ENCODE data around the gene UVRAG. TPM values are rescaled to one million over a fixed set of nuclear protein-coding genes. Genes with fewer than 3 reads are reported as not detected.

The UVRAG gene
- total and polyA plus RNA-seq, 2 donors (not counting 1 experiment from before 2014, with no cell fraction given): 37.7 to 94.1 TPM

GRCh38 chr11:76010051-76010450 lies 195.0 kb downstream of the UVRAG start:
- Histone ChIP-seq H3K9ac (ENCODE audit: low read length) (no peak overlapping the region), H3K9me3 (ENCODE audit: control extremely low read depth in 1 of 3, control insufficient read depth in 2 of 3, insufficient read depth in 1 of 3, low read length in 2 of 3) (peaks cover 0 to 2% (median under 1%) of the 10 kb centered on the region in 3 donors), H2AFZ (ENCODE audit: insufficient read depth, low read depth, low read length, poor library complexity, severe bottlenecking) (no peak overlapping the region), H3K27ac (ENCODE audit: low read length in 2 of 2) (no peak overlapping the region), H3K4me1 (ENCODE audit: control insufficient read depth in 2 of 2, insufficient read depth in 2 of 2, low read length in 2 of 2) (no peaks in the 10 kb centered on the region), H3K4me3 (ENCODE audit: control extremely low read depth in 1 of 5, extremely low read depth in 1 of 5, insufficient read depth in 1 of 5, low read depth in 2 of 5, low read length in 4 of 5) (no peak overlapping the region), H3K4me2 (replicated peaks; ENCODE audit: low read depth, low read length, poor library complexity, severe bottlenecking) (no peak overlapping the region), H3K36me3 (replicated peaks in 1 of 2; ENCODE audit: control extremely low read depth in 1 of 2, control insufficient read depth in 1 of 2, extremely low read depth in 1 of 2, insufficient read depth in 2 of 2, low read length in 1 of 2) (peaks cover 19 to 88% of the 10 kb centered on the region in 2 experiments), H3K27me3 (replicated peaks in 1 of 4; ENCODE audit: control extremely low read depth in 1 of 4, control insufficient read depth in 3 of 4, insufficient read depth in 4 of 4, low read length in 3 of 4) (no peaks in the 10 kb centered on the region), H4K20me1 (ENCODE audit: control insufficient read depth, insufficient read depth, low read length, poor library complexity, severe bottlenecking) (peaks cover 19% of the 10 kb centered on the region), H3K79me2 (ENCODE audit: control insufficient read depth, insufficient read depth, low read length) (peaks cover 7% of the 10 kb centered on the region)
- WGBS (ENCODE audit: insufficient coverage): no CpG with 5 or more reads among the region's 2 CpGs
- no peak for TF ChIP-seq EZH2 (IDR thresholded peaks at IDR 0.05; ENCODE audit: borderline replicate concordance, insufficient read depth, low read depth, low read length, poor library complexity, severe bottlenecking)
- TF ChIP-seq CTCF (IDR thresholded peaks at IDR 0.05): no peak
- Mint-ChIP-seq H3K27ac (no peak overlapping the region), H3K9me3 (ENCODE audit: insufficient read depth) (no peaks in the 10 kb centered on the region), H3K27me3 (no peaks in the 10 kb centered on the region), H3K4me1 (no peaks in the 10 kb centered on the region), H3K4me3 (no peak overlapping the region)
- ATAC-seq (ENCODE audit: low read depth) (no peak), DNase-seq (no peak)
- intact Hi-C loops (cut with micrococcal nuclease): no loop called here
- ChIA-PET POLR2A (no interaction called here), CTCF (no interaction called here)

- no peak overlapping the region for H3K27ac ChIP-seq (ENCODE audit: low read length in 2 of 2)
- peaks cover 15 to 82% of the 10 kb centered on the region in 2 experiments for H3K36me3 ChIP-seq (replicated peaks in 1 of 2; ENCODE audit: control extremely low read depth in 1 of 2, control insufficient read depth in 1 of 2, extremely low read depth in 1 of 2, insufficient read depth in 2 of 2, low read length in 1 of 2)
- peaks cover 19% of the 10 kb centered on the region for H4K20me1 ChIP-seq (ENCODE audit: control insufficient read depth, insufficient read depth, low read length, poor library complexity, severe bottlenecking)
- ATAC-seq (ENCODE audit: low read depth) (no peak), DNase-seq (no peak)
- H3K27me3 ChIP-seq (replicated peaks in 1 of 4; ENCODE audit: control extremely low read depth in 1 of 4, control insufficient read depth in 3 of 4, insufficient read depth in 4 of 4, low read length in 3 of 4): no peaks in the 10 kb centered on the region
- no peak overlapping the region for H3K9ac ChIP-seq (ENCODE audit: low read length)
- TF ChIP-seq CTCF (IDR thresholded peaks at IDR 0.05) (no peak), EZH2 (IDR thresholded peaks at IDR 0.05; ENCODE audit: borderline replicate concordance, insufficient read depth, low read depth, low read length, poor library complexity, severe bottlenecking) (no peak)
- no peak overlapping the region for H3K27ac Mint-ChIP-seq
- peaks cover 7% of the 10 kb centered on the region for H3K79me2 ChIP-seq (ENCODE audit: control insufficient read depth, insufficient read depth, low read length)
- no peaks in the 10 kb centered on the region for H3K4me1 ChIP-seq (ENCODE audit: control insufficient read depth in 2 of 2, insufficient read depth in 2 of 2, low read length in 2 of 2)
- ChIA-PET CTCF (interaction anchor here (2.1 kb wide), 1 partner anchor 117 kb away, joined by 8 read pairs; no protein-coding TSS in a partner anchor), POLR2A (no interaction called here)
- no peak overlapping the region for H3K4me2 ChIP-seq (replicated peaks; ENCODE audit: low read depth, low read length, poor library complexity, severe bottlenecking)
- H3K4me3 ChIP-seq (ENCODE audit: control extremely low read depth in 1 of 5, extremely low read depth in 1 of 5, insufficient read depth in 1 of 5, low read depth in 2 of 5, low read length in 4 of 5): no peak overlapping the region
- 100% methylated on average over 1 of the region's 1 CpG for WGBS (ENCODE audit: insufficient coverage)
- no peaks in the 10 kb centered on the region for H3K4me1 Mint-ChIP-seq
- H3K9me3 Mint-ChIP-seq (ENCODE audit: insufficient read depth): peaks cover 2% of the 10 kb centered on the region
- H2AFZ ChIP-seq (ENCODE audit: insufficient read depth, low read depth, low read length, poor library complexity, severe bottlenecking): no peak overlapping the region
- intact Hi-C loops (cut with micrococcal nuclease): no loop called here
- H3K9me3 ChIP-seq (ENCODE audit: control extremely low read depth in 1 of 3, control insufficient read depth in 2 of 3, insufficient read depth in 1 of 3, low read length in 2 of 3): peaks cover 2 to 6% (median 3%) of the 10 kb centered on the region in 3 donors
- no peaks in the 10 kb centered on the region for H3K27me3 Mint-ChIP-seq
- no peak overlapping the region for H3K4me3 Mint-ChIP-seq
Observed at GRCh38 chr11:76013526-76013925, 198.5 kb downstream of the UVRAG start.
